Tibial artery (tissue), 4 donors: ENCODE data around the gene CCDC185.

ENCODE experiments used
- DNase-seq, 2 donors: peaks; one replicate each; pipeline ENCODE4 v3.0.0-alpha.2; 2019
- H3K27ac ChIP-seq, 2 donors: fragments of 200-600 bp; sonication (generic) in 1 of 2; 1 replicate in 1 of 2; 2 replicates in 1 of 2; pipeline ENCODE4 v1.5.1; 2018 to 2019; ENCODE audit warnings: mild to moderate bottlenecking in 1 of 2
- H3K27me3 ChIP-seq, 2 donors: fragments of 200-600 bp; sonication (generic) in 1 of 2; one replicate each; pipeline versions ENCODE4 v1.5.1 to v1.6.0; 2016 to 2019
- H3K36me3 ChIP-seq, 3 donors: fragments of 200-600 bp; sonication (generic) in 2 of 3; one replicate each; pipeline ENCODE4 v1.5.1; 2016 to 2019; ENCODE audit warnings: mild to moderate bottlenecking in 2 of 3
- H3K4me1 ChIP-seq, 4 donors: fragments of 200-600 bp; sonication (generic) in 2 of 4; 1 replicate in 3 of 4; 2 replicates in 1 of 4; pipeline ENCODE4 v1.5.1; 2016 to 2019
- H3K4me3 ChIP-seq, 2 donors: fragments of 200-600 bp; sonication (generic) in 1 of 2; 1 replicate in 1 of 2; 2 replicates in 1 of 2; pipeline ENCODE4 v1.5.1; 2018 to 2019; ENCODE audit warnings: mild to moderate bottlenecking in 2 of 2
- H3K9me3 ChIP-seq, 3 donors: fragments of 200-600 bp; sonication (generic) in 1 of 3; one replicate each; pipeline ENCODE4 v1.5.1; 2016 to 2019
- CTCF ChIP-seq, 2 experiments: fragments of 200-600 bp in 1 of 2; fragments of 450-650 bp in 1 of 2; IDR thresholded peaks; one replicate each; pipeline ENCODE4 v1.5.1; 2017 to 2019; ENCODE audit warnings: antibody characterized with exemption in 2 of 2, mild to moderate bottlenecking in 1 of 2, moderate library complexity in 1 of 2
- intact Hi-C: fragments of 100-400 bp; cut with DNase I; formaldehyde crosslinking; loops from one replicate; pipeline ENCODE4 v1.15.0; 2023; ENCODE audit warnings: low total_unique reads

The CCDC185 gene

DNA sequence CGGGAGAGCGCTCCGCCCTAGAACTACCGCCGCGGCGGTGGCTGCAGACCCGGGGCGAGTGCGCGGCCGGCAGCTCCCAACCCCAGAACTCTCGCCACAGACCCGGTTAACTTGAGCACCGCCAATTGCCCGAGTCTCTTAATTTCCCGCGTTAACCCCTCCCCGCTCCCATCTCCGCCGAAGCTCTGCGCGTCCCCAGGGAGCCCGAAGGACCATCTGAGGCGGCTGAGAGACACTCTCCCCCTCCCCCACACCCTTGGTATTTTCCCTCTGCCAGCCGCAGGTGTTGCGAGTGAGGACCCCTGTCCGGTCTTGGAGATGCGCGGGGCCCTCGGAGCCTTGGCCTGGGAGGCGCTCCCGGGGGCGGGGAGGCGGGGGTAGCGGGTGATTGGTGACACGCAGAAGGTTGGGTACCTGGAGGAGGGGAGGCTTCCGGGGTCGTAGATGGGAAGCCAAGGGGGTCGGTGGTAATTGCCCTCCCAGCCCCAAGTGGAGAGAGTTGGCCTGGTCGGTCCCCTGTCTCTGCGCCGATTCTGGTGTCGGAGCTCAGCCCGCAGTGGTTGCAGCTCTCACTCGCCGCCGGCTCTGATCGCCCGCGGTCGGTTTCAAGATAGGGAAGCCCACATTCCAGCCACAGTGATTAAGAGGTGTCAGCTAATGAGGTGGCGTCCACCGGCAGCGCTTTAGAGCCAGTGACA, 28.4 kb upstream of the CCDC185 start:
- Histone ChIP-seq H3K4me3 (peak overlapping the region; percentile 47 to 60), H3K27ac (no peak overlapping the region), H3K27me3 (peaks cover 0 to 5% of the 10 kb centered on the region in 2 donors), H3K36me3 (no peaks in the 10 kb centered on the region), H3K4me1 (peaks cover 0 to 24% (median 18%) of the 10 kb centered on the region in 4 donors), H3K9me3 (no peaks in the 10 kb centered on the region)
- intact Hi-C loops, result no loop called here
- TF ChIP-seq CTCF (IDR thresholded peaks at IDR 0.05), result no peak
- no peak for DNase-seq

DNA sequence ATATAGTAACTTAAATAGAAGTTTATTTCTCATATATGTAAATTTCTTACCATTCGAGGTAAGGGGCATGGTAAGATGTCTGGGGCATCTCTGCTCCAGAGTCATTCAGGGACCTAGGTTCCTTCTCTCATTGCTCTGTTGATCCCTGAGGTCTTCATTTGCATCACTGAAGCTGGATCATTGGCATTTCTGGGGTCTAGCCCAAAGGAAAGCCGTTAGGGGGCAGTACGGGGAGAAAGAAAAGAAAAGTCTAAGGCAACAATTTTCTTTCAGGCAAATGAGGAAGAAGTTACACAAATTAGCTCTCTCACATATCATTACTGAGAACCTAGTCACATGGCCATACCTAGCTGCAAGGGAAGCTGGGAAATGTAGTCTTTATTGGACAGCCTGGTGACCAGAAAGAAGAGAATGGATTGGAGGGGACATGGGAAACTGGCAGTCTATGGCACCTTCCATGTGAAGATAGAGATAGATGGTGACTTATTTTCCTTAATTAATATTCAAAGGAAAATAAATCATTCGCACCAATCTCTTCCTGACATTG, 19.1 kb upstream of the CCDC185 start:
- no peak overlapping the region for H3K4me3 ChIP-seq
- no peak for TF ChIP-seq CTCF (IDR thresholded peaks at IDR 0.05)
- H3K9me3 ChIP-seq, result peaks cover 0 to 14% (median 9%) of the 10 kb centered on the region in 3 donors
- H3K36me3 ChIP-seq, result no peaks in the 10 kb centered on the region
- peaks cover 0 to 11% of the 10 kb centered on the region in 2 donors for H3K27me3 ChIP-seq
- no peaks in the 10 kb centered on the region for H3K4me1 ChIP-seq
- intact Hi-C loops, result no loop called here
- H3K27ac ChIP-seq, result no peak overlapping the region
- DNase-seq, result no peak

- peaks cover 0 to 10% (median 8%) of the 10 kb centered on the region in 3 donors for H3K9me3 ChIP-seq
- H3K36me3 ChIP-seq, result no peaks in the 10 kb centered on the region
- H3K4me1 ChIP-seq, result no peaks in the 10 kb centered on the region
- intact Hi-C loops, result no loop called here
- TF ChIP-seq CTCF (IDR thresholded peaks at IDR 0.05), result no peak
- H3K27me3 ChIP-seq, result peaks cover 0 to 11% of the 10 kb centered on the region in 2 donors
- H3K4me3 ChIP-seq, result no peak overlapping the region
- H3K27ac ChIP-seq, result no peak overlapping the region
- no peak for DNase-seq
Measured at GRCh38 chr1:223378754-223379153, 14.5 kb upstream of the CCDC185 start.

GRCh38 chr1:223386013-223386412, 7.2 kb upstream of the CCDC185 start:
- Histone ChIP-seq H3K27me3 (peaks cover 0 to 14% of the 10 kb centered on the region in 2 donors), H3K9me3 (no peaks in the 10 kb centered on the region), H3K4me1 (no peaks in the 10 kb centered on the region), H3K27ac (no peak overlapping the region), H3K4me3 (no peak overlapping the region), H3K36me3 (no peaks in the 10 kb centered on the region)
- intact Hi-C loops, result no loop called here
- no peak for TF ChIP-seq CTCF (IDR thresholded peaks at IDR 0.05)
- DNase-seq, result no peak

DNA sequence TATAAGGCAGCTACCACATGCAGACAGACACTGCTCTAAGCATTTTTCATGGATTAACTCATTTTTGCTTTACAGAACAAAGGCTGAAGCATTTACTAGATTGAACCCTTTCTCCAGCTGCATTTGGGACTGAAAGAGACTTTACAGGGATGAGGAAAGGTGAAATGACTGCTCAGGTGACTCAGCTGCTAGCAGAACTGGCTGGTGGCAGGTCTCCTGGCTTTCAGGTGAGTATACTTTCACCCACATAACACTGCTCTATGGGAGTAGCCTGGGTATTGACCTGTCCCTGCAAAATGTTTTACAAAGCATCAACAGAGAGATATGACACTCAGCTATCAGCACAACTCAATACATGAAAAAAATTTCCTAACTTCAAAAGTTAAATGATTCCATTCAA, 2.6 kb upstream of the CCDC185 start:
- H3K4me3 ChIP-seq, result no peak overlapping the region
- peaks cover 0 to 45% of the 10 kb centered on the region in 2 donors for H3K27me3 ChIP-seq
- intact Hi-C loops, result no loop called here
- no peak for TF ChIP-seq CTCF (IDR thresholded peaks at IDR 0.05)
- no peaks in the 10 kb centered on the region for H3K9me3 ChIP-seq
- no peak overlapping the region for H3K27ac ChIP-seq
- peaks cover 0 to 10% (median 8%) of the 10 kb centered on the region in 4 donors for H3K4me1 ChIP-seq
- no peak for DNase-seq
- H3K36me3 ChIP-seq, result no peaks in the 10 kb centered on the region
